ENCODE results near the gene TMEM131. TPM values are rescaled to one million over a fixed set of nuclear protein-coding genes. Genes with fewer than 3 reads are reported as not detected.
"Not testable (repeated sequence)": the region's sequence is repeated elsewhere in the genome, so short reads cannot be mapped to it uniquely, and the experiment has no call there.

TMEM131 gene
- total and polyA plus RNA-seq, 2 experiments from 2014 or later: 9.2 to 22.7 TPM

- not testable (repeated sequence) for ATAC-seq; H3K9me3 Mint-ChIP-seq; H3K27me3 Mint-ChIP-seq (ENCODE audit: insufficient read depth, low read depth, poor library complexity); H3K4me2 ChIP-seq; DNase-seq (ENCODE audit: low spot score); H4K20me1 ChIP-seq (replicated peaks; ENCODE audit: insufficient read depth); H3K4me3 Mint-ChIP-seq; H3K36me3 Mint-ChIP-seq (ENCODE audit: low read depth); H3K4me1 ChIP-seq (ENCODE audit: insufficient read depth); H3K27ac ChIP-seq (ENCODE audit: low read depth); H2AFZ ChIP-seq; H3K27me3 ChIP-seq (ENCODE audit: insufficient read depth); H3F3A ChIP-seq (replicated peaks; ENCODE audit: low read depth); H3K27ac Mint-ChIP-seq; H3K9me2 ChIP-seq (ENCODE audit: insufficient read depth); H3K36me3 ChIP-seq (ENCODE audit: insufficient read depth); H3K4me3 ChIP-seq
- H3K79me2 ChIP-seq (replicated peaks; ENCODE audit: insufficient read depth): peaks cover 89% of the 10 kb centered on the region
- H3K4me1 Mint-ChIP-seq: peaks cover 15% of the 10 kb centered on the region; the same call in 2 of the 3 replicates
These were observed 39.0 kb downstream of the TMEM131 start for GRCh38 chr2:97956753-97957152.

DNA sequence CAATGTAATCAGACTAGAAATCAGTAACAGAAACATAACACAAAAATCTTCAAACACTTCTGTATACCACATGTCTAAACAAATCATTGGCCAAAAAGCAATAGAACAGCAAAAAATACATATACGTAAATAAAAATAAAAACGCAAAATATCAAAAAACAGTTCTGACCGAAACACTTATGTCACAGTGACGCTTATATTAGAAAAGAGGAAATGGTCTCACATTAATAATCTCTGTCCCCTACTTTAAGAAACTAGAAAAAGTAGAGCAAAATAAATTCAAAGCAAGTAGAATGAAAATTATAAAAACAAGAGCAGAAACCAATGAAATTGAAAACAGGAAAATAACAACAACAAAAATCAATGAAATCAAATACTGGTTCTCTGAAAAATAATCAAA lies 41.9 kb downstream of the TMEM131 start:
- Histone ChIP-seq H3K4me3 (no peak overlapping the region), H3K27me3 (ENCODE audit: insufficient read depth) (no peaks in the 10 kb centered on the region), H3K9me2 (ENCODE audit: insufficient read depth) (no peaks in the 10 kb centered on the region), H3K36me3 (ENCODE audit: insufficient read depth) (no peaks in the 10 kb centered on the region), H3K27ac (ENCODE audit: low read depth) (no peak overlapping the region), H4K20me1 (replicated peaks; ENCODE audit: insufficient read depth) (no peaks in the 10 kb centered on the region; the same call in 1 of the 2 replicates), H3K4me1 (ENCODE audit: insufficient read depth) (no peaks in the 10 kb centered on the region), H3F3A (replicated peaks; ENCODE audit: low read depth) (no peaks in the 10 kb centered on the region), H2AFZ (no peak overlapping the region), H3K4me2 (no peak overlapping the region), H3K79me2 (replicated peaks; ENCODE audit: insufficient read depth) (peaks cover 90% of the 10 kb centered on the region)
- DNase-seq (ENCODE audit: low spot score) (no peak), ATAC-seq (no peak)
- Mint-ChIP-seq H3K4me3 (no peak overlapping the region), H3K9me3 (no peaks in the 10 kb centered on the region), H3K36me3 (ENCODE audit: low read depth) (0 out of 3 replicates have a peak, but pooled peaks cover 2% of the 10 kb centered on the region), H3K27me3 (ENCODE audit: insufficient read depth, low read depth, poor library complexity) (peaks cover 4% of the 10 kb centered on the region), H3K4me1 (peaks cover 17% of the 10 kb centered on the region; the same call in 2 of the 3 replicates), H3K27ac (no peak overlapping the region)
- no peak for TF ChIP-seq ZNF114 (CRISPR knock-in tag; IDR thresholded peaks at IDR 0.05)
- no peak for TF ChIP-seq EZH2phosphoT487 (IDR thresholded peaks at IDR 0.05; ENCODE audit: unreplicated experiment)
- TF ChIP-seq POLR2AphosphoS5 (IDR thresholded peaks at IDR 0.05; ENCODE audit: low read depth): no peak
- TF ChIP-seq EZH2 (IDR thresholded peaks at IDR 0.05; ENCODE audit: low read depth, unreplicated experiment): no peak
- no peak for TF ChIP-seq STAT1 (IDR thresholded peaks at IDR 0.05; ENCODE audit: unreplicated experiment)
- TF ChIP-seq JUNB (IDR thresholded peaks at IDR 0.05; ENCODE audit: unreplicated experiment): no peak
- TF ChIP-seq, protein P1, sequence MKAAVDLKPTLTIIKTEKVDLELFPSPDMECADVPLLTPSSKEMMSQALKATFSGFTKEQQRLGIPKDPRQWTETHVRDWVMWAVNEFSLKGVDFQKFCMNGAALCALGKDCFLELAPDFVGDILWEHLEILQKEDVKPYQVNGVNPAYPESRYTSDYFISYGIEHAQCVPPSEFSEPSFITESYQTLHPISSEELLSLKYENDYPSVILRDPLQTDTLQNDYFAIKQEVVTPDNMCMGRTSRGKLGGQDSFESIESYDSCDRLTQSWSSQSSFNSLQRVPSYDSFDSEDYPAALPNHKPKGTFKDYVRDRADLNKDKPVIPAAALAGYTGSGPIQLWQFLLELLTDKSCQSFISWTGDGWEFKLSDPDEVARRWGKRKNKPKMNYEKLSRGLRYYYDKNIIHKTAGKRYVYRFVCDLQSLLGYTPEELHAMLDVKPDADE (IDR thresholded peaks at IDR 0.05): no peak
- TF ChIP-seq CREB1 (CRISPR knock-in tag; IDR thresholded peaks at IDR 0.05; ENCODE audit: low read depth): no peak
- TF ChIP-seq NANOG (IDR thresholded peaks at IDR 0.05; ENCODE audit: borderline replicate concordance): no peak
- TF ChIP-seq, protein P2, sequence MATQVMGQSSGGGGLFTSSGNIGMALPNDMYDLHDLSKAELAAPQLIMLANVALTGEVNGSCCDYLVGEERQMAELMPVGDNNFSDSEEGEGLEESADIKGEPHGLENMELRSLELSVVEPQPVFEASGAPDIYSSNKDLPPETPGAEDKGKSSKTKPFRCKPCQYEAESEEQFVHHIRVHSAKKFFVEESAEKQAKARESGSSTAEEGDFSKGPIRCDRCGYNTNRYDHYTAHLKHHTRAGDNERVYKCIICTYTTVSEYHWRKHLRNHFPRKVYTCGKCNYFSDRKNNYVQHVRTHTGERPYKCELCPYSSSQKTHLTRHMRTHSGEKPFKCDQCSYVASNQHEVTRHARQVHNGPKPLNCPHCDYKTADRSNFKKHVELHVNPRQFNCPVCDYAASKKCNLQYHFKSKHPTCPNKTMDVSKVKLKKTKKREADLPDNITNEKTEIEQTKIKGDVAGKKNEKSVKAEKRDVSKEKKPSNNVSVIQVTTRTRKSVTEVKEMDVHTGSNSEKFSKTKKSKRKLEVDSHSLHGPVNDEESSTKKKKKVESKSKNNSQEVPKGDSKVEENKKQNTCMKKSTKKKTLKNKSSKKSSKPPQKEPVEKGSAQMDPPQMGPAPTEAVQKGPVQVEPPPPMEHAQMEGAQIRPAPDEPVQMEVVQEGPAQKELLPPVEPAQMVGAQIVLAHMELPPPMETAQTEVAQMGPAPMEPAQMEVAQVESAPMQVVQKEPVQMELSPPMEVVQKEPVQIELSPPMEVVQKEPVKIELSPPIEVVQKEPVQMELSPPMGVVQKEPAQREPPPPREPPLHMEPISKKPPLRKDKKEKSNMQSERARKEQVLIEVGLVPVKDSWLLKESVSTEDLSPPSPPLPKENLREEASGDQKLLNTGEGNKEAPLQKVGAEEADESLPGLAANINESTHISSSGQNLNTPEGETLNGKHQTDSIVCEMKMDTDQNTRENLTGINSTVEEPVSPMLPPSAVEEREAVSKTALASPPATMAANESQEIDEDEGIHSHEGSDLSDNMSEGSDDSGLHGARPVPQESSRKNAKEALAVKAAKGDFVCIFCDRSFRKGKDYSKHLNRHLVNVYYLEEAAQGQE (IDR thresholded peaks at IDR 0.05; ENCODE audit: unreplicated experiment): no peak
- no peak for TF ChIP-seq ZNF331 (CRISPR knock-in tag; IDR thresholded peaks at IDR 0.05; ENCODE audit: low read depth)
- TF ChIP-seq, protein P3, sequence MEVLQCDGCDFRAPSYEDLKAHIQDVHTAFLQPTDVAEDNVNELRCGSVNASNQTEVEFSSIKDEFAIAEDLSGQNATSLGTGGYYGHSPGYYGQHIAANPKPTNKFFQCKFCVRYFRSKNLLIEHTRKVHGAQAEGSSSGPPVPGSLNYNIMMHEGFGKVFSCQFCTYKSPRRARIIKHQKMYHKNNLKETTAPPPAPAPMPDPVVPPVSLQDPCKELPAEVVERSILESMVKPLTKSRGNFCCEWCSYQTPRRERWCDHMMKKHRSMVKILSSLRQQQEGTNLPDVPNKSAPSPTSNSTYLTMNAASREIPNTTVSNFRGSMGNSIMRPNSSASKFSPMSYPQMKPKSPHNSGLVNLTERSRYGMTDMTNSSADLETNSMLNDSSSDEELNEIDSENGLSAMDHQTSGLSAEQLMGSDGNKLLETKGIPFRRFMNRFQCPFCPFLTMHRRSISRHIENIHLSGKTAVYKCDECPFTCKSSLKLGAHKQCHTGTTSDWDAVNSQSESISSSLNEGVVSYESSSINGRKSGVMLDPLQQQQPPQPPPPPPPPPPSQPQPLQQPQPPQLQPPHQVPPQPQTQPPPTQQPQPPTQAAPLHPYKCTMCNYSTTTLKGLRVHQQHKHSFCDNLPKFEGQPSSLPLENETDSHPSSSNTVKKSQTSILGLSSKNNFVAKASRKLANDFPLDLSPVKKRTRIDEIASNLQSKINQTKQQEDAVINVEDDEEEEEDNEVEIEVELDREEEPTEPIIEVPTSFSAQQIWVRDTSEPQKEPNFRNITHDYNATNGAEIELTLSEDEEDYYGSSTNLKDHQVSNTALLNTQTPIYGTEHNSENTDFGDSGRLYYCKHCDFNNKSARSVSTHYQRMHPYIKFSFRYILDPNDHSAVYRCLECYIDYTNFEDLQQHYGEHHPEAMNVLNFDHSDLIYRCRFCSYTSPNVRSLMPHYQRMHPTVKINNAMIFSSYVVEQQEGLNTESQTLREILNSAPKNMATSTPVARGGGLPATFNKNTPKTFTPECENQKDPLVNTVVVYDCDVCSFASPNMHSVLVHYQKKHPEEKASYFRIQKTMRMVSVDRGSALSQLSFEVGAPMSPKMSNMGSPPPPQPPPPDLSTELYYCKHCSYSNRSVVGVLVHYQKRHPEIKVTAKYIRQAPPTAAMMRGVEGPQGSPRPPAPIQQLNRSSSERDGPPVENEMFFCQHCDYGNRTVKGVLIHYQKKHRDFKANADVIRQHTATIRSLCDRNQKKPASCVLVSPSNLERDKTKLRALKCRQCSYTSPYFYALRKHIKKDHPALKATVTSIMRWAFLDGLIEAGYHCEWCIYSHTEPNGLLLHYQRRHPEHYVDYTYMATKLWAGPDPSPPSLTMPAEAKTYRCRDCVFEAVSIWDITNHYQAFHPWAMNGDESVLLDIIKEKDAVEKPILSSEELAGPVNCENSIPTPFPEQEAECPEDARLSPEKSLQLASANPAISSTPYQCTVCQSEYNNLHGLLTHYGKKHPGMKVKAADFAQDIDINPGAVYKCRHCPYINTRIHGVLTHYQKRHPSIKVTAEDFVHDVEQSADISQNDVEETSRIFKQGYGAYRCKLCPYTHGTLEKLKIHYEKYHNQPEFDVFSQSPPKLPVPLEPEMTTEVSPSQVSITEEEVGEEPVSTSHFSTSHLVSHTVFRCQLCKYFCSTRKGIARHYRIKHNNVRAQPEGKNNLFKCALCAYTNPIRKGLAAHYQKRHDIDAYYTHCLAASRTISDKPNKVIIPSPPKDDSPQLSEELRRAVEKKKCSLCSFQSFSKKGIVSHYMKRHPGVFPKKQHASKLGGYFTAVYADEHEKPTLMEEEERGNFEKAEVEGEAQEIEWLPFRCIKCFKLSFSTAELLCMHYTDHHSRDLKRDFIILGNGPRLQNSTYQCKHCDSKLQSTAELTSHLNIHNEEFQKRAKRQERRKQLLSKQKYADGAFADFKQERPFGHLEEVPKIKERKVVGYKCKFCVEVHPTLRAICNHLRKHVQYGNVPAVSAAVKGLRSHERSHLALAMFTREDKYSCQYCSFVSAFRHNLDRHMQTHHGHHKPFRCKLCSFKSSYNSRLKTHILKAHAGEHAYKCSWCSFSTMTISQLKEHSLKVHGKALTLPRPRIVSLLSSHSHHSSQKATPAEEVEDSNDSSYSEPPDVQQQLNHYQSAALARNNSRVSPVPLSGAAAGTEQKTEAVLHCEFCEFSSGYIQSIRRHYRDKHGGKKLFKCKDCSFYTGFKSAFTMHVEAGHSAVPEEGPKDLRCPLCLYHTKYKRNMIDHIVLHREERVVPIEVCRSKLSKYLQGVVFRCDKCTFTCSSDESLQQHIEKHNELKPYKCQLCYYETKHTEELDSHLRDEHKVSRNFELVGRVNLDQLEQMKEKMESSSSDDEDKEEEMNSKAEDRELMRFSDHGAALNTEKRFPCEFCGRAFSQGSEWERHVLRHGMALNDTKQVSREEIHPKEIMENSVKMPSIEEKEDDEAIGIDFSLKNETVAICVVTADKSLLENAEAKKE (CRISPR knock-in tag; IDR thresholded peaks at IDR 0.05): no peak
